NCI-H2081 (cell line): ENCODE results near the gene RMND5B.
A peak's percentile ranks its signal among the peaks of the same experiment; 100 is the strongest.

Experiments
- DNase-seq, 2 experiments: peaks; one replicate each; lab custom pipeline; 2025; lab: John Stamatoyannopoulos, UW

RMND5B gene

DNA sequence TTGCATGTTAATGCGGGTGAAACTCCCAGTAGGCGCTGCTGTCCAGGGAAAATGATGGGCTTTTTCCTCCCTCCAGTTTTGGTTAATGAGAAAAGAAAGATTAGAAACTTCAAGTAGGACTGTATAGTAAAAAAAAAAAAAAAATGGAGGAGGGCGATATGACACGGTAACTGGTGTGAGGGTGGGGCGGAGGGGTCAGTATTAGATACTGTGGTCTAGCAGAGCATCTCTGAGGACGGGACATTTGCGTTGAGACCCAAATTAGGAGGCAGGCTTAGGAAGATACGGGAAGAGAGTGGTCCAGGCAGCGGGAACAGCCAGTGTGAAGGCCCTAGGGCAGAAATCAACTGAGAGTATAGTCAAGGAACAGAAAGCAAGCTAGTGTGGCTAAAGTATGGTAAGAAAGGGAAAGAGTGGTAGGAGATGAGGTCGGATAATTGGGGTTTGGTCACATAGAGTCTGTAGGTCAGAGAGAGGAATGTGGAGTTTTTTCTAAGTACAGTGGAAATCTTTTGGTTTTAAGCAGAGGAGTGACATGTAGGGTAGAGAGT is 707 bp downstream of the RMND5B start:
- no peak for DNase-seq

DNA sequence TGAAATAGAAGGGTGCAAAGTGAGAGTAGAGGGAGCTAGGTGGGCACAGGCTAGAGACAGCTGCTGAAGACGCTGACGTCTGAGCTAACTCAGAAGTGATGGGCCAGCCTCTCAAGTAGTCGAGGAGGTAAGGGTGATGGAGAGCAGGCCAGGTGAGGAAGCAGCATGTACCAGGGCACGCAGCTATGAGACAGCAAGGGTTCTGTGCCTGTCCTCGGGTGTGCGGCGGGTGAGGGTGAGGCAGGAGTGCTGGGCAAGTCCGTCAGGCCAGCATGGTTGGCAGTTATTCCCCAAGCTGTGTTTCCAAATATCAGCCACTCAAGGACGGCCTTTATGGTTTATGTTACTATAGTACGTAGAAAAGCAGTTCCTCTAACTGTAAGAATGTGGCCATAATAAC is 6.2 kb downstream of the RMND5B start:
- no peak for DNase-seq

DNA sequence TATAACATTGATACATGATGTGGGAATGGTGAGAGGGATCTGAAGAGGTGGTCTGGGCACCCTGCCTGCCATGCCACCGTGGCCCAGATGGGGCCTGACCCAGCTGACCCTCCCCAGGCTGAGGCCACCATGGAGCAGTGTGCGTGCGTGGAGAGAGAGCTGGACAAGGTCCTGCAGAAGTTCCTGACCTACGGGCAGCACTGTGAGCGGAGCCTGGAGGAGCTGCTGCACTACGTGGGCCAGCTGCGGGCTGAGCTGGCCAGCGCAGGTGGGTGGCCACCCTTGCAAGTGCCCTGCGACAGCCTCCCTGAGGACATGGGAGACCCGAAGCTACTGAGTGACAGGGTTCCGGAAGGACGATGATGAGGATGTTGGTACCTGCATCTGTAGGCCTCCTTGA is 7.2 kb downstream of the RMND5B start:
- no peak for DNase-seq

DNA sequence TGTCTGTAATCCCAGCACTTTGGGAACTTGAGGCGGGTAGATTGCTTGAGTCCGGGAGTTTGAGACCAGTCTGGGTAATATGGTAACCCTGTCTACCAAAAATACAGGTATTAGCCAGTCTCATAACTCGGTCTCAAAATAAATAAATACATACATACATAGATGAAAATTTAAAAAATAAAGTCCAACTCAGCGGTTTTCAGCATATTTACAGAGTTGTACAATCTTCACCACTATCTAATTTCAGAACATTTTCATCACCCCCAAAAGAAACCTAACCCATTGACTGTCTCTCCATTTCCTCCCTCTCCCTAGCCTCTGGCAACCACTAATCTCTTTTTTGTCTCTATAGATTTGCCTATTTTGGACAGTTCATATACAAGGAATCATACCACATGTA is 10.7 kb downstream of the RMND5B start:
- no peak for DNase-seq

DNA sequence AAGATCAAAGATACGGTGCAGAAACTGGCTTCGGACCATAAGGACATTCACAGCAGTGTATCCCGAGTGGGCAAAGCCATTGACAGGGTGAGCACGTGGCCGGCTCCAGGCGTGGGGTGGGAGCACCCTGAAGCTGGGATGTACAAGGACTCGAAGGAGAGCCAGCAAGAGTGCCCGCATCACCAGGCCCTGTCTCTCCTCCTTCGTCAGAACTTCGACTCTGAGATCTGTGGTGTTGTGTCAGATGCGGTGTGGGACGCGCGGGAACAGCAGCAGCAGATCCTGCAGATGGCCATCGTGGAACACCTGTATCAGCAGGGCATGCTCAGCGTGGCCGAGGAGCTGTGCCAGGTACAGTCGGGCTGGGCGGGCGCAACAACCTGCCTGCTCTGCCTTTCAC is 11.8 kb downstream of the RMND5B start:
- no peak for DNase-seq

DNA sequence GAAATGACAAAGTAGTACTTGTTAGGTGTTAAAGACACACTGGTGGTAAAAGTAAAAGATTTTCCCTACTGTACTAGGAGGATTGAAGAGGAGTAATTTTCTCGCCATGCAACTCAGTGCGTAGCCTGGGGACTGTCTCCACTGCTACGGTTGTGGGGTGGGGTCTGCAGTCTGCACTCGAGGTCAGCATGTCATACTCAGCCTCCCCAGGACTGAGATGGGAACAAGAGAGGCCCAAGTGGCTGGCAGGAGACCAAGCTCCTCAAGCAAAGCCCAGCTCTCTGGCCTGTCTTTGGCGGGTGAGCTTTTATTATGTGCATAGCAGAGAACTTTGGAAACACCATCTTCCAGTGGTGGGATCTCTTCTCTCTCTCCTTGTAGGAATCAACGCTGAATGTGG is 12.4 kb downstream of the RMND5B start:
- DNase-seq, result no peak

DNA sequence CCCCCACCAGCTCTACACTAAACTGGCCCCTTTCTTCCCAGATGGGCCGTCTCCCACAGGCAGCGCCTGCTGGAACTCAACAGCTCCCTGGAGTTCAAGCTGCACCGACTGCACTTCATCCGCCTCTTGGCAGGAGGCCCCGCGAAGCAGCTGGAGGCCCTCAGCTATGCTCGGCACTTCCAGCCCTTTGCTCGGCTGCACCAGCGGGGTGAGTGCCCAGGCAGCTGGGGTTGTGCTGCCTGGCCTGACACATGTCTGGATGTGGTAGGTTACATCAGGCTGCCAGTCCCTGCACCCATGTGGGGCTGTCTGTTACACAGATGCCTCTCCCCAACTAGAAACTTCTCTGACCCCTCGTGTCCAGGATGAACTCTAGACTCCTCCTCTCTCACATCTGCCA is 13.1 kb downstream of the RMND5B start:
- DNase-seq, result no peak

DNA sequence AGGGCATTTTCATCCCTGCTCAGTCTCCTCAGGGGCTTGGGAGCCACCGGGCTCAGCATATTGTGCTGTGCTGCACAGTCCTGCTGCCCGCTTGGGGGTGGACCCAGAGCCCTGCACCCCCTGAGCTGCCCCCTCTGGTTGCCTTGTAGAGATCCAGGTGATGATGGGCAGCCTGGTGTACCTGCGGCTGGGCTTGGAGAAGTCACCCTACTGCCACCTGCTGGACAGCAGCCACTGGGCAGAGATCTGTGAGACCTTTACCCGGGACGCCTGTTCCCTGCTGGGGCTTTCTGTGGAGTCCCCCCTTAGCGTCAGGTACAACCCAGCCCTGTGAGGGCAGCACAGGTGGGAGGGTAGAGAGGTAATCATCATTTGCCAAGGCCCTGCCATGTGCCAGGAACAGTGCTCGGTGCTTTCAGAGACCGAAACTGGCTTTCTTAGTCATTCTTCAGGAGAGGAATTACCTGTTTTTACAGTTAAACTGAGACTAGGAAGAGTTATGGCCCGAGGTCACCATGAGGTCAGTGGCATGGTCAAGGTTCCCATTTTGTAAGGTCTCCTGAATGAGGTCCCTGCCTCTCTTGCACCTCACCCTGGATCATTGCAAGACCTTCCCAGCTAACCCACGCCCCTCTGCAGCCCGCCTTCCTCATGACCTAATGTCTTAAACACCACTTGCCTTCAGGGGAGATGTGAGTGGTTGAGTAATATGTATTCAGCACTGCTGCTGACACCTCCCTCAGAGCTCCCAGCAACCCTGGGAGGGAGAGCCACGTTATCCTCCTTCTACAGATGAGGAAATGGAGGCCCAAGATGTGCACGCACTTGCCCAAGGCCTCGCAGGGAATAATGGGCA is 15.4 kb downstream of the RMND5B start:
- DNase-seq, result peak; percentile 40 to 57

DNA sequence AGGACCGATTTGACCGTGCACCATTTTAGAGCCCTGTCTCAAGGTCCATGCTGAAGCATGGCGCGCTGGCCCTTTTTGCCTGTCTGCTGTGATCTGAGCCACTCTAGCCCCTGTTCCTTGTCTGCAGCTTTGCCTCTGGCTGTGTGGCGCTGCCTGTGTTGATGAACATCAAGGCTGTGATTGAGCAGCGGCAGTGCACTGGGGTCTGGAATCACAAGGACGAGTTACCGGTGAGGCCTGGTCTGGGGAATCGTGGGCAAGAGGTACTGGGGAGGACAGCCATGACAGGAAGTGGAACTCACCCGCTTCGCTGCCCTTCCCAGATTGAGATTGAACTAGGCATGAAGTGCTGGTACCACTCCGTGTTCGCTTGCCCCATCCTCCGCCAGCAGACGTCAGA is 16.6 kb downstream of the RMND5B start:
- DNase-seq, result no peak

DNA sequence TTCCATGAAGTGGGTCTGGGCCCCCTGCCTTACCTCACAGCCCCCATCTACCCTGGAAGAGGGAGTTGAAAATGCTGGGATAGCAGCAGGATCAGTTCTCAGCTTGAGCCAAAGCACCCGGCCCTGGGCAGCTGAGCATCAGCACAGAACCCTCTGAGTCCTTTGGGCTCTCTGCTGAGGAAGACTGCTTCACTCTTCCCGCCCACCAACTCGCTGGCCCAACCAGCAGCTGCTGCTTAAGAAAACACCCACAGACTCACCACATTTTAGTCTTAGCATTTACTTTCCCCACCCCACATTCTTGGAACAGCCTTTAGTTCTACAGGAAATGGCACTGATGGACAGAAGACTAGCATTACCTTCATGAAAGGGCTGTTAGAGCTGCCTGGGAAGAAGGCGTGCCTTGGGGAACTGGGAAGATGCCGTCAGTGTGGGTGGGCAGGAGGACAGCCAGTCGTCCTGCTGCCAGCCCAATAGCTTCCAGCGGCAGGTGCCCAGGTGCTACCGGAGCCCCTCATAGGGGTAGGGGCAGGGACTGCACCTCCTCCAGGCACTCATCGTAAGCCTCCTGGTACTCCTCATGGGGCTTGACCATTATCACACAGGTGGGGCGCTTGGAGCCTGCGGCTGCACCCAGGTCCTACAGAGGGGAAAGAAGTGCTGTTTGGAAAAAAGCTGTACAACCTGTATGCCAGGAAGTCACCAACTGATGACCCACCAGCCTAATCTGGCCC is 18.6 kb downstream of the RMND5B start:
- DNase-seq, result no peak

DNA sequence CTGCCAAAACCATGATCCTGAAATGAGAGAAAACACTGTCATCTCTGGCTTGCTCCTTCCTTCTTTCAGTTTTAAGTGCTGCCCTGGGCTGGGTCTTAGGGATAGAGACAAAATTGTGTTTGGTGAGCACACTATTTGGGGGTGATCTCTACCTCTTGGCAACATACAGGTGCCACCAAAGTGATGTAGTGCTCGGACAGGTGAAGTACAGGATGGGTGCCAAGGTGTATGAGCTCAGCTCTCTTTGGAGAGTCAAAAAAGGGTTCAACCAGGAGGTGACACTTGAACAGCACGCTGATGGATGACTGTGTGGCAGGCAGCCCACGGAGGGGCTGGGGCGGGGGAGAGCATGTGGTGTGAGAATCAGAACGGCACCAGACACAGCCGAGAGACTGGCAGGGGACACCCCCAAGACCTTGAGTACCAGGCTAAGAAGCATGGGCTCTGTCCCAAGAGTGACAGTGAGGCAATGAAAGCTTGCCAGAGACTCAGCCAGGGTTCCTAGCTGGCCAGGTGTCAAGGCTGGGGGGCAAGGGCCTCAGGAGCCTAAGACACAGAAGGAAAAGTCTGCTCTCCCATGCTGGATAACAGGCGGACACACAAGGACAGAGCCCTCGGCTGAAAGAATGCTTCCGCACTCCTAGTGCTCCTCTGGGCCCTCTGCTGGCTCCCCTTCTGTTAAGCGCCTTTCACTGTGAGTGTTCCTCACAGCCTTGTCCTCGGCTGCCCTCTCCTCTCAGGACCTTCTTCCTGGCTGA is 20.3 kb downstream of the RMND5B start:
- DNase-seq, result no peak

DNA sequence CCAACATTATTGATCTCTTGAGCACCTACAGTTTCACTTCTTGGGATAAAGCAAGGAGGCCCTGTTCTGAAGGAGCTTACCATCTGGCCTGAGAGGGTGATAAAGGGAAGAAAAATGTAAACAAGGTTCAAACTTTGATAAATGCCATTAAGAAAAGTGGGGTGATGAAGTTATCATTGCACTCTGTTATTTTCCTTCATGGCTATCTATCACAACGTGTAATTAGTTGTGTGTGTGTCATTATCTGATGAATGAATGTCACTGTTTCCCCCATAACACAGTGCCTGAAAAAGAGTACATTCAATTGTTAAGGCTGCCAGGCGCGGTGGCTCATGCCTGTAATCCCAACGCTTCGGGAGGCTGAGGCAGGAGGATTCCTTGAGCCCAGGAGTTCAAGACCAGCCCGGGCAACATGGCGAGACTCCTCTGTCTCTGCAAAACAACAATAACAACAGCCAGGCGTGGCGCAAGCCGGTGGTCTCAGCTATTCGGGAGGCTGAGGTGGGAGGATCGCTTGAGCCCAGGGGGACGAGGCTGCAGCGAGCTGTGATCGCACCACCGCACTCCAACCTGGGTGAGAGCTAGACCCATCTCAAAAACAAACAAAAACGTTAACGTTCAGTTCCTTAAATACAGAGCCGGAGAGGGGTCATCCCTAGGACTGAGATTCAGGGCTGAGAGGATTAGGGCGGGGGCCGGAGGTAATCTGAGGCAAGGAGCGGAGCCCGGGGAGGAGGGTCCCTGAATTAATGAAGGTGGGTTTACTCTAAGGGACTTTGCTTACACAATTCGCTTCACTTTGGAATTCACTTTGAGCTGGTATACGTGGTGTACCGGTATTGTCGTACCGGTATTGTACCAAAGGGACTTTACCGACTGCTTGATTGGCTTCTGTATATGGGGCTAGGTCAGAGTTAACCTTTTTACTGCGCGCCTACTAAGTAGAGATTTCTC is 22.0 kb downstream of the RMND5B start:
- no peak for DNase-seq

DNA sequence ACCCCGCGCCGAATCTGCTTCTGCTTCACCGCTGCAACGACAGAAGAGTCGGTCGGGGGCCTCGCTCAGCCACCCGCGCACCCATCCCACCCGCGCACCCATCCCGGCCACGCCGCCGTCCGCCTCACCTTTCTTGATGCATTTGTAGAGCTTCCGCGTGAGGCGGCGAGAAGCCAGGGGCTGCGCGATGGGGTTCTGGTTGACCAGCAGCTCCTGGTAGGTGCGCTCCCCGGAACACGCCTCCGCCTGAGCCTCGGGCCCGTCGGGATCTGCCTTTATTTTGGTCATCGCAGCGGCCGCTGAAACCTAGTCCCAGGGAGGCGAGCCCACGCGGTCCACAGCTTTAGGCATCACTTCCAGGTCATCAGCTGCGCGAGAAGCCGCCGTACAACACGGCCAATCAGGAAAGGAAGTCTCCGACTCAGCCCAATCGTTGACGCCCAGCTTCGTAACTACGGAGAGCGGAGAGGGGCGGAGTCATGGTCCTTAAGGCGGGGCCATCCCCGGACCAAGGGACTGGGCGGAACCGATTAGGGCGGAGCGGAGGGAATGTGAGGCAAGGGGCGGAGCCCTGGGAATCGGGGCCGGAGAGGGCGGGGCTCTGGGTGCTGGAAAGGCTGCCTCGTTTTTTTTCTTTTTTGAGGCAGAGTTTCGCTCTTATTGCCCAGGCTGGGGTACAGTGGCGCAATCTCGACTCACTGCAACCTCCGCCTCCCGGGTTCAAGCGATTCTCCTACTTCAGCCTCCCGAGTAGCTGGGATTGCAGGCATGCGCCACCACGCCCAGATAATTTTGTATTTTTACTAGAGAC is 22.9 kb downstream of the RMND5B start, which contains the start of gene NHP2:
TSS of gene NHP2 (minus strand) at position 356 of the 811 bp plus-strand sequence. CDS start at position 288, 68 bp downstream.
- peak; percentile 98 to 99 for DNase-seq

DNA sequence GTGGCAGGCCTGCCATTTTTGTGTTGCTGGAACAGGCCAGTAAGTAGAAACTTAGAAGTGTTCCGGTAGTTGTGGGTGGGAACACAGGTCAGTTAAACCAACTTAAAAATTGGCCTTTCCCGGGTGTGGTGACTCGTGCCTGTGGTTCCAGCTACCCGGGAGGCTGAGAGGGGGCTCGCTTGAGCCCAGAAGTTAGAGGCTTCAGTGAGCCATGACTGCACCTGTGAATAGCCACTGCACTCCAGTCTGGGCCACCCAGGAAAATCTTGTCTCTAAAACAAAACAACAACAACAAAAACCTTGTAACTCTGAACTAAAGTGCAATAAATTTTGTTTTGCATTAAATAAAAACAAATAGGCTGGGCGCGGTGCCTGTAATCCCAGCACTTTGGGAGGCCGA is 24.3 kb downstream of the RMND5B start:
- DNase-seq, result no peak

DNA sequence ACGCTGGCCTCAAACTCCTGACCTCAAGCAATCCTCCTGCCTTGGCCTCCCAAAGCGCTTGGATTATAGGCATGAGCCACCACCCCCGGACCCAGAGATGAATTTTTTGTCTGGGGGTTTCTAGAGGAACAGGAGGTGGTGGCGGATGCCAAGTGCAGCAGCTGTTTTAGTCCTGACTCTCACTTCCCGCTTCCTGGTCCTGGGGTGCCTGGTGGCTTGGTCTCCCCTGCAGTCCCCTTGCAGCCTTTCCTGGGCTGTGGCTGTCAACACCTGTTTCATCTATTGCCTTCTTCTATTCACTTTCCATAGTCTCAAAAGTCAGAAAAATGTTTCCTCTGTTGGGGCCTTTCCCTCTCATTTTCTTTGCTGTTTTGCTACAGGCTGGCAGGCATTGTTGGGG is 29.4 kb downstream of the RMND5B start:
- DNase-seq, result no peak

DNA sequence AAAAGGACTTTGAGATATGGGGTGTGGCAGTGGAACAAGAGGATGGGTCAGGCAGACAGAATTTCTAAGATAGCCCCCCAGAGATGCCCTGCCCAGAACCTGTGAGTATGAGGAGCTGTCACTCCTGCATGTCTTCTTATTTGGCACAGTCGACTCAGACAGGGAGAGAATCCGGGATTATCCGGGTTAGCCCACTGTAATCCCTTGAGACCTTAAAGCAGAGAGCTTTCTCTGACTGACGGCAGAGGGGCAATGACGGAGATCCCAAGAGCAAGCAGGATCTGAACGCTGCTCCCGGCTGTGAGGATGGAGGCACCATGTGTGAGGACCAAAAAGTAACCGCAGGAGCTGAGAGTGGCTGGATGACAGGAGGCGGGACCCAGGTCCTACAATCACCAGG is 31.7 kb downstream of the RMND5B start:
- no peak for DNase-seq

DNA sequence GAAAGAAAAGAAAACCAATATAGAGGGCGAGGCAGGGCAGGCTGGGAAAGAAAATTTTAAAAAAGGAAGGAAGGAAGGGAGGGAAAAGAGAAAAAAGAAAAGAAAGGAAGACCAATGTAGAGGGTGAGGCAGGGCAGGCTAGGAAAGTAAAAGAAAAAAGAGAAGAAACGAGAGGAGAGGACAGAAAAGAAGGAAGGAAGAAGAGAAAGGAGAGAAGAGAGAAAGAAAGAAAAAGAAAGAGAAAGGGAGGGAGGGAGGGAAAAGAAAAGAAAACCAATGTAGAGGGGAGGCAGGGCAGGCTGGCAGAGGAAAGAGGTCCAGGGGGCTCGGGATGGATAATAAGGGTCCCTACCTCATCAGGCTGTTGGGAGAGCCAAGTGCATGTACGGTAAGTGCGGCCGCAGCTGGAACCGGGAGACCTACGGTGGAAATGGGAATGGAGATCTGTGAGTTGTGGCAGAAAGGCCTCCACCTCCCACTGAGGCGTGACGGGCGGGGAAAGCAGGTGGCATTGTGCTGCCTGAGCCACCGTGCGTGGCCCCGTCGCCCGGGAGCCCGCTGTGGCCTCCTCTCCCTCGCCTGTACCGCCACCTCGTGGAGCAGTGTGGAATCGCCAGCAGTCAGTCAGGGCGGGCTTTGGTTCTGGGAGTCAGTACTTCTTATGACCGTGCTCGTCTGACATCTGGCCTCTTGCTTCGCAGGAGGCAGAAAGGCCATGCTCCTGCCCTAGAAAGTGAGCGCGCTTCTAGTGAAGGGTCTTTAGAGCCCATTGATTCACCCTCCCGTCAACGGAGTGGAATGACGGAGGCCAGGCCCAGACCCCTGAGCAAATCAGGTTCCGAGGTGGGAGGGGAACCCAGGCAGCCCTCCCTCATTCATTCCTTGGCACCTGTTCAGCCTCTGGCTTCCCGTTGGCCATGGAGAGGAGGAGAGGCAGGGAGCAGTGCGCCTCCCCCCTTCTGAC is 33.2 kb downstream of the RMND5B start:
- peak; percentile 87 to 93 for DNase-seq

DNA sequence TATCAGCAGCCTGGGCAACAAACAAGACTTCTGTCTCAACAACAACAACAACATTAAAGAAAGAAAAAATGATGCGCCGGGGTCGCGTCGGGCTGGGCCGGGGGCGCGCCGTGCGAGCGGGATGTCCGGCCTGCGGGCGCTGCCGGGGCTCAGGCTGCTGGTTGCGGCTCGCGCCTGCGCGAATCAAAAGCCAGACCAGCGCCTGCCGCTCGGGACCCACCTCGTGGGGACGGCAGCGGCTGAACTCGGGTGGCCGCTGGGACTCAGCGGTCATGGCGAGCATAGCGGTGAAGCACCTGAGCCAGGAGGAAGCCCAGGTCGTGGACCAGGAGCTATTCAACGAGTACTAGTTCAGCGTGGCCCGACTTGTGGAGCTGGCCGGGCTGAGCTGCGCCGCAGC is 34.8 kb downstream of the RMND5B start:
- DNase-seq, result no peak

DNA sequence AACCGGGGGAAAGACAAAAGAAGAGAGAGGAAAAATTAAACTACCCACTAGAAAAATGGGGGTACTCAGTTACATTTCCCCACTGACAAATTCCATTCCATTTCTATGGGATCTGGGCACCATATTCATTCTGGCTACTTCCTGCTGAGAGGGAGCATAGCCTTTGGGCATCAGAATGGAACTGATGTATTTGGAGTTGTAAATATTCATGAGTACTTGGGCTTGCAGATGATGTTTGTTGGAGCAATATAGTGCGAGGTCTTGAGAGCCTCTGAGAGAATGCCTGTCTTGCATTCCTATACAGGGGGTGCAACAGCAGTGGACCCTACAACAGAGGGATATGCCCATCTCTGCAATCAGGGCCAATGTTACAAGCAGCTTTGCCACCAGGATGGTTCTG is 39.6 kb downstream of the RMND5B start:
- no peak for DNase-seq
